HepG2 (cell line): ENCODE data around the gene FITM1. TPM values are rescaled to one million over a fixed set of nuclear protein-coding genes. Genes with fewer than 3 reads are reported as not detected.
A peak's percentile ranks its signal among the peaks of the same experiment; 100 is the strongest.

Source experiments
- ARNTL ChIP-seq: sonication (generic); formaldehyde crosslinking; IDR thresholded peaks from 2 replicates; pipeline ENCODE4 v1.4.0; 2020; ENCODE audit warnings: mild to moderate bottlenecking, missing genetic modification reagents
- BRD4 ChIP-seq: sonication (generic); formaldehyde crosslinking; IDR thresholded peaks from 2 replicates; pipeline ENCODE4 v1.4.0; 2020; ENCODE audit warnings: missing genetic modification reagents
- FOXK1 ChIP-seq: sonication (generic); formaldehyde crosslinking; IDR thresholded peaks from 2 replicates; pipeline ENCODE4 v1.4.0; 2020; ENCODE audit warnings: low read depth, missing genetic modification reagents, borderline replicate concordance
- HNRNPUL1 ChIP-seq: fragments of 200-400 bp; formaldehyde crosslinking; IDR thresholded peaks from 2 replicates; pipeline ENCODE4 v1.6.1; 2017; ENCODE audit warnings: low read depth, mild to moderate bottlenecking, low read length, moderate library complexity
- KDM2A ChIP-seq: sonication (generic); formaldehyde crosslinking; IDR thresholded peaks from 2 replicates; pipeline ENCODE4 v1.4.0; 2020; ENCODE audit warnings: low read depth, missing genetic modification reagents, borderline replicate concordance
- MXI1 ChIP-seq: IDR thresholded peaks from 3 replicates; pipeline ENCODE4 v1.6.1; 2012; ENCODE audit warnings: low read depth, low read length, inconsistent platforms, borderline replicate concordance
- NAIF1 ChIP-seq: sonication (generic); formaldehyde crosslinking; IDR thresholded peaks from 2 replicates; pipeline ENCODE4 v1.5.0; 2020; ENCODE audit warnings: mild to moderate bottlenecking, missing genetic modification reagents, borderline replicate concordance
- RAD21 ChIP-seq: fragments of 450-650 bp; formaldehyde crosslinking; IDR thresholded peaks from 2 replicates; pipeline ENCODE4 v1.5.0; 2020; ENCODE audit warnings: mild to moderate bottlenecking
- RARA ChIP-seq: IDR thresholded peaks from 2 replicates; pipeline ENCODE4 v1.6.1; 2016; ENCODE audit warnings: missing genetic modification reagents, missing compliant biosample characterization
- RXRA ChIP-seq: sonication (generic); formaldehyde crosslinking; IDR thresholded peaks from 2 replicates; pipeline ENCODE4 v1.5.1; 2020; ENCODE audit warnings: missing genetic modification reagents
- SP1 ChIP-seq, 2 experiments: fragments of 450-650 bp in 1 of 2; sonication (generic) in 1 of 2; formaldehyde crosslinking in 1 of 2; IDR thresholded peaks; 2 replicates each; pipeline versions ENCODE4 v1.4.0 to v1.6.1; 2016 to 2020; ENCODE audit warnings: missing genetic modification reagents in 1 of 2
- XRCC5 ChIP-seq: fragments of 200-400 bp; formaldehyde crosslinking; optimal IDR thresholded peaks from 2 replicates; pipeline ENCODE3; 2017; ENCODE audit warnings: mild to moderate bottlenecking, low read length
- ZBTB7B ChIP-seq: sonication (generic); formaldehyde crosslinking; IDR thresholded peaks from 2 replicates; pipeline ENCODE4 v1.4.0; 2020; ENCODE audit warnings: missing genetic modification reagents
- ZMYM3 ChIP-seq: sonication (generic); formaldehyde crosslinking; IDR thresholded peaks from 2 replicates; pipeline ENCODE4 v1.5.1; 2020; ENCODE audit warnings: mild to moderate bottlenecking, missing genetic modification reagents
- ZNF12 ChIP-seq: sonication (generic); formaldehyde crosslinking; IDR thresholded peaks from 2 replicates; pipeline ENCODE4 v1.5.0; 2020; ENCODE audit warnings: missing genetic modification reagents
- ZNF207 ChIP-seq: fragments of 450-650 bp; IDR thresholded peaks from 2 replicates; pipeline ENCODE4 v1.6.1; 2016; ENCODE audit warnings: antibody characterized with exemption, borderline replicate concordance
- ZNF274 ChIP-seq: sonication (generic); formaldehyde crosslinking; IDR thresholded peaks from 2 replicates; pipeline ENCODE4 v1.5.1; 2020; ENCODE audit warnings: mild to moderate bottlenecking, missing genetic modification reagents
- ZNF562 ChIP-seq: sonication (generic); formaldehyde crosslinking; IDR thresholded peaks from 2 replicates; pipeline ENCODE4 v1.8.0; 2022; ENCODE audit warnings: missing genetic modification reagents, borderline replicate concordance
- ZNF883 ChIP-seq: sonication (generic); formaldehyde crosslinking; IDR thresholded peaks from 2 replicates; pipeline ENCODE4 v1.5.1; 2020; ENCODE audit warnings: mild to moderate bottlenecking, missing genetic modification reagents; ENCODE audit errors: not compliant biosample characterization
- polyA plus RNA-seq, 8 experiments: library from polyadenylated mRNA; depleted of rRNA in 3 of 8; stranded (reverse) in 7 of 8; unstranded in 1 of 8; fragments of >200 nt; fragmentation: Illumina TruSeq in 4 of 8; extraction: Trizol in 4 of 8; gene quantifications; 2 replicates each; pipeline versions ENCODE4 v1.2.1 to v1.2.3, GENCODE V29; 2011 to 2016; ENCODE audit warnings: low read depth in 4 of 8, missing spikeins in 1 of 8, mixed read lengths in 1 of 8; ENCODE audit not compliant: insufficient read depth in 1 of 8
- total RNA-seq, 5 experiments: library from RNA; depleted of rRNA; stranded (reverse); fragments of >200 nt; fragmentation: Illumina TruSeq; extraction: Trizol; gene quantifications; 2 replicates each; pipeline ENCODE4 v1.2.3, GENCODE V29; 2016; ENCODE audit warnings: low read depth in 1 of 5
- TF ChIP-seq, protein P1 (sequence below): sonication (generic); formaldehyde crosslinking; IDR thresholded peaks from 2 replicates; pipeline ENCODE4 v1.5.0; 2020; ENCODE audit warnings: mild to moderate bottlenecking, missing genetic modification reagents
- TF ChIP-seq, protein P2 (sequence below): sonication (generic); formaldehyde crosslinking; IDR thresholded peaks from 2 replicates; pipeline ENCODE4 v1.5.0; 2020; ENCODE audit warnings: missing genetic modification reagents
- TF ChIP-seq, protein P3 (sequence below): sonication (generic); formaldehyde crosslinking; conservative IDR thresholded peaks from 2 replicates; pipeline ENCODE4 v1.8.0; 2022; ENCODE audit warnings: low read depth, missing genetic modification reagents
- TF ChIP-seq, protein P4 (sequence below): sonication (generic); formaldehyde crosslinking; IDR thresholded peaks from 2 replicates; pipeline ENCODE4 v1.4.0; 2020; ENCODE audit warnings: missing genetic modification reagents

FITM1 gene
- total and polyA plus RNA-seq, 2 of the 13 experiments (the other 11 are each of a cell fraction or from before 2014, with no cell fraction given), result 2.7 to 5.8 TPM

DNA sequence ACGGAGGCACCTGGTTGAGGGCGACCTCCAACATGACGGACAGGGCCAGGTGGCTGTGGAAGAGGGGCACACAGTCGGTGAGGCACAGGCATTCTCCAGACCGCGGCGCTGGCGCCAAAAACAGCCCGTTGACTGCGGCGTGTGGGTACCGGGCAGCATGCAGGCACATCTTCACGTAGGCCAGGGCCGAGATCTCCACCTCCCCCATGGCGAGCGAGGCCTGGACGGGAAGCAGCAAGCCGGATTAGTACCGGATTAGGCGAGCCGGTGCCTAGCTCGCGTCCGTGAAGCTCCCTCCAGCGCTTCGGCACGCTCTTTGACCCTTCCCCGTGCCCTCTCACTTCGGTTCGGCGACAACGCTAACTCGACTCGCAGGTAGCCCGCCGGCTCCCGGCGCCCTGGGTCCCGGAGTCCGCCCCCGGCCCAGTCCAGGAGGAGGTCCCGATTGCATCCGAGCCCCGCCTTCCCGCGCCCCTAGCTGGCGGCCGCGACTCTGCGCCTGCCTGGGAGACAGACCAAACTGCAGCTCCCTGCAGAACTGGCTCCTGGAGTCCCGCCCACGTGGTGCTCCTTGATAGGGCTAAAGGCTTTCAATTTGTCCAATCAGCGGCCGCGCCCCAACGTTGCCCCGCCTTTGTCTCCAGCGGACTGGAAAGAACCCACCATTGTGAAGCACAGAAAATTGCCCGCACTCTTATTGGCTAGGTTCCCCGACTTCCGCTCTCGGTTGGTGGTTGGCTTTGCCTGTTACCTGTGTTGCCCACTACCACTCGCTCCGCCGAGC is 10.8 kb downstream of the FITM1 start, which contains the start of gene EMC9 (continued):
- TF ChIP-seq FOXK1 (CRISPR knock-in tag), result peak; percentile 68; the same call in 1 of the 2 replicates
- TF ChIP-seq ZNF883, result peak; percentile 91
- peak; percentile 71; the same call in 1 of the 2 replicates for TF ChIP-seq ZBTB7B (CRISPR knock-in tag)
- peak; percentile 77 for TF ChIP-seq ZMYM3 (CRISPR knock-in tag)
- TF ChIP-seq XRCC5, result peak; percentile 98
- no peak for TF ChIP-seq ZNF274 (CRISPR knock-in tag)
- TF ChIP-seq, protein P1, sequence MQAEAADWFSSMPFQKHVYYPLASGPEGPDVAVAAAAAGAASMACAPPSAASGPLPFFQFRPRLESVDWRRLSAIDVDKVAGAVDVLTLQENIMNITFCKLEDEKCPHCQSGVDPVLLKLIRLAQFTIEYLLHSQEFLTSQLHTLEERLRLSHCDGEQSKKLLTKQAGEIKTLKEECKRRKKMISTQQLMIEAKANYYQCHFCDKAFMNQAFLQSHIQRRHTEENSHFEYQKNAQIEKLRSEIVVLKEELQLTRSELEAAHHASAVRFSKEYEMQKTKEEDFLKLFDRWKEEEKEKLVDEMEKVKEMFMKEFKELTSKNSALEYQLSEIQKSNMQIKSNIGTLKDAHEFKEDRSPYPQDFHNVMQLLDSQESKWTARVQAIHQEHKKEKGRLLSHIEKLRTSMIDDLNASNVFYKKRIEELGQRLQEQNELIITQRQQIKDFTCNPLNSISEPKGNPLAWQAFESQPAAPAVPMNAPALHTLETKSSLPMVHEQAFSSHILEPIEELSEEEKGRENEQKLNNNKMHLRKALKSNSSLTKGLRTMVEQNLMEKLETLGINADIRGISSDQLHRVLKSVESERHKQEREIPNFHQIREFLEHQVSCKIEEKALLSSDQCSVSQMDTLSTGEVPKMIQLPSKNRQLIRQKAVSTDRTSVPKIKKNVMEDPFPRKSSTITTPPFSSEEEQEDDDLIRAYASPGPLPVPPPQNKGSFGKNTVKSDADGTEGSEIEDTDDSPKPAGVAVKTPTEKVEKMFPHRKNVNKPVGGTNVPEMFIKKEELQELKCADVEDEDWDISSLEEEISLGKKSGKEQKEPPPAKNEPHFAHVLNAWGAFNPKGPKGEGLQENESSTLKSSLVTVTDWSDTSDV (CRISPR knock-in tag), result no peak
- peak; percentile 35; the same call in 1 of the 2 replicates for TF ChIP-seq RARA (CRISPR knock-in tag)
- no peak for TF ChIP-seq HNRNPUL1
- TF ChIP-seq, protein P2, sequence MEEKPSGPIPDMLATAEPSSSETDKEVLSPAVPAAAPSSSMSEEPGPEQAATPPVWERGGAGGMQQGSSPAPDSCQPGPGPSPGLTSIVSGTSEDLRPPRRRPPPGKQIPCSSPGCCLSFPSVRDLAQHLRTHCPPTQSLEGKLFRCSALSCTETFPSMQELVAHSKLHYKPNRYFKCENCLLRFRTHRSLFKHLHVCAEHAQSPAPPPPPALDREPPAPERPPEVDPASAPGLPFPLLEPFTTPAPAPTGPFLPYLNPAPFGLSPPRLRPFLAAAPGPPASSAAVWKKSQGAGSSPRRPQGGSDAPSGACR (CRISPR knock-in tag), result no peak
- TF ChIP-seq BRD4 (CRISPR knock-in tag), result peak; percentile 96
- peak; percentile 84 for TF ChIP-seq RAD21 (CRISPR knock-in tag)
- no peak for TF ChIP-seq NAIF1 (CRISPR knock-in tag)
- TF ChIP-seq ZNF562 (CRISPR knock-in tag), result no peak
- peak; percentile 77; the same call in 1 of the 2 replicates for TF ChIP-seq ZNF12 (CRISPR knock-in tag)
- TF ChIP-seq, protein P3, sequence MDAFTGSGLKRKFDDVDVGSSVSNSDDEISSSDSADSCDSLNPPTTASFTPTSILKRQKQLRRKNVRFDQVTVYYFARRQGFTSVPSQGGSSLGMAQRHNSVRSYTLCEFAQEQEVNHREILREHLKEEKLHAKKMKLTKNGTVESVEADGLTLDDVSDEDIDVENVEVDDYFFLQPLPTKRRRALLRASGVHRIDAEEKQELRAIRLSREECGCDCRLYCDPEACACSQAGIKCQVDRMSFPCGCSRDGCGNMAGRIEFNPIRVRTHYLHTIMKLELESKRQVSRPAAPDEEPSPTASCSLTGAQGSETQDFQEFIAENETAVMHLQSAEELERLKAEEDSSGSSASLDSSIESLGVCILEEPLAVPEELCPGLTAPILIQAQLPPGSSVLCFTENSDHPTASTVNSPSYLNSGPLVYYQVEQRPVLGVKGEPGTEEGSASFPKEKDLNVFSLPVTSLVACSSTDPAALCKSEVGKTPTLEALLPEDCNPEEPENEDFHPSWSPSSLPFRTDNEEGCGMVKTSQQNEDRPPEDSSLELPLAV (CRISPR knock-in tag), result no peak
- peak; percentile 96 for TF ChIP-seq KDM2A (CRISPR knock-in tag)
- TF ChIP-seq RXRA (CRISPR knock-in tag), result peak; percentile 70
- TF ChIP-seq SP1 (IDR thresholded peaks at IDR 0.05), result no peak
- peak; percentile 92 for TF ChIP-seq SP1 (CRISPR knock-in tag; IDR thresholded peaks at IDR 0.05)
- TF ChIP-seq ARNTL (CRISPR knock-in tag), result peak; percentile 74
- TF ChIP-seq, protein P4, sequence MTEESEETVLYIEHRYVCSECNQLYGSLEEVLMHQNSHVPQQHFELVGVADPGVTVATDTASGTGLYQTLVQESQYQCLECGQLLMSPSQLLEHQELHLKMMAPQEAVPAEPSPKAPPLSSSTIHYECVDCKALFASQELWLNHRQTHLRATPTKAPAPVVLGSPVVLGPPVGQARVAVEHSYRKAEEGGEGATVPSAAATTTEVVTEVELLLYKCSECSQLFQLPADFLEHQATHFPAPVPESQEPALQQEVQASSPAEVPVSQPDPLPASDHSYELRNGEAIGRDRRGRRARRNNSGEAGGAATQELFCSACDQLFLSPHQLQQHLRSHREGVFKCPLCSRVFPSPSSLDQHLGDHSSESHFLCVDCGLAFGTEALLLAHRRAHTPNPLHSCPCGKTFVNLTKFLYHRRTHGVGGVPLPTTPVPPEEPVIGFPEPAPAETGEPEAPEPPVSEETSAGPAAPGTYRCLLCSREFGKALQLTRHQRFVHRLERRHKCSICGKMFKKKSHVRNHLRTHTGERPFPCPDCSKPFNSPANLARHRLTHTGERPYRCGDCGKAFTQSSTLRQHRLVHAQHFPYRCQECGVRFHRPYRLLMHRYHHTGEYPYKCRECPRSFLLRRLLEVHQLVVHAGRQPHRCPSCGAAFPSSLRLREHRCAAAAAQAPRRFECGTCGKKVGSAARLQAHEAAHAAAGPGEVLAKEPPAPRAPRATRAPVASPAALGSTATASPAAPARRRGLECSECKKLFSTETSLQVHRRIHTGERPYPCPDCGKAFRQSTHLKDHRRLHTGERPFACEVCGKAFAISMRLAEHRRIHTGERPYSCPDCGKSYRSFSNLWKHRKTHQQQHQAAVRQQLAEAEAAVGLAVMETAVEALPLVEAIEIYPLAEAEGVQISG (CRISPR knock-in tag), result peak; percentile 86; the same call in 1 of the 2 replicates
- peak; percentile 97; the same call in 1 of the 3 replicates for TF ChIP-seq MXI1
- TF ChIP-seq ZNF207, result no peak
